Muscle layer of duodenum (tissue), 2 donors: ENCODE results near the gene NCCRP1.

ENCODE experiments used
- H3K27ac ChIP-seq: one replicate; pipeline ENCODE4 v1.7.0; 2013; ENCODE audit warnings: mild to moderate bottlenecking, low read length
- H3K27me3 ChIP-seq: one replicate; pipeline ENCODE4 v1.7.0; 2013; ENCODE audit warnings: low read depth, mild to moderate bottlenecking, control low read depth, low read length
- H3K36me3 ChIP-seq, 2 donors: one replicate each; pipeline ENCODE4 v1.7.0; 2013; ENCODE audit warnings: low read length in 2 of 2, control low read depth in 1 of 2, mild to moderate bottlenecking in 1 of 2; ENCODE audit not compliant: insufficient read depth in 2 of 2, control insufficient read depth in 1 of 2
- H3K4me1 ChIP-seq, 2 donors: one replicate each; pipeline ENCODE4 v1.7.0; 2013; ENCODE audit warnings: low read length in 2 of 2, mild to moderate bottlenecking in 2 of 2, control low read depth in 1 of 2, moderate library complexity in 1 of 2; ENCODE audit not compliant: insufficient read depth in 2 of 2, control insufficient read depth in 1 of 2
- H3K4me3 ChIP-seq, 2 donors: one replicate each; pipeline ENCODE4 v1.7.0; 2013; ENCODE audit warnings: low read length in 2 of 2, low read depth in 1 of 2, mild to moderate bottlenecking in 1 of 2
- H3K9me3 ChIP-seq, 2 donors: one replicate each; pipeline ENCODE4 v1.7.0; 2013; ENCODE audit warnings: low read length in 2 of 2, control low read depth in 1 of 2, mild to moderate bottlenecking in 1 of 2; ENCODE audit not compliant: control insufficient read depth in 1 of 2
- donor health status: healthy.

The NCCRP1 gene

DNA sequence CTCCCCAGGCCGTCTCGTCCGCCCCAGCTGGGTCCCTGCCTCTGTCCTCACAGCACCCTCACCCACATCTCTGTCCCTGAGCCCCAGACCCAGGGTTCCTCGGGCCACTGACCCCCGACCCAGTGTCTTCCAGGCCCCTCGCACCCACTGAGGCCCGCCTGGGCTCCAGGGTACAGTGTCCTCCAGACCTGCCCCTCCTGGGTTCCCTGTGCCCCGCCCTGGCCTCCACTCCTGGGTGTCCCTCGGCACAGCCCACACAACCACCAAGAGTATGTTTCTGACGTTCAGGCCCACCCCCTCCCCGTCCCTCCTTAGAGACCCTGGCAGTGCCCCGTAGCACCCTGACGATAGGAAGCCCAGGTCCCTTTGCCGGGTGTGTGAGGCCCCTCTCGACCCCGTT is 22.6 kb upstream of the NCCRP1 start:
- H3K36me3 ChIP-seq, result peaks cover 4 to 86% of the 10 kb centered on the region in 2 donors
- no peak overlapping the region for H3K4me3 ChIP-seq
- H3K27ac ChIP-seq, result no peak overlapping the region

DNA sequence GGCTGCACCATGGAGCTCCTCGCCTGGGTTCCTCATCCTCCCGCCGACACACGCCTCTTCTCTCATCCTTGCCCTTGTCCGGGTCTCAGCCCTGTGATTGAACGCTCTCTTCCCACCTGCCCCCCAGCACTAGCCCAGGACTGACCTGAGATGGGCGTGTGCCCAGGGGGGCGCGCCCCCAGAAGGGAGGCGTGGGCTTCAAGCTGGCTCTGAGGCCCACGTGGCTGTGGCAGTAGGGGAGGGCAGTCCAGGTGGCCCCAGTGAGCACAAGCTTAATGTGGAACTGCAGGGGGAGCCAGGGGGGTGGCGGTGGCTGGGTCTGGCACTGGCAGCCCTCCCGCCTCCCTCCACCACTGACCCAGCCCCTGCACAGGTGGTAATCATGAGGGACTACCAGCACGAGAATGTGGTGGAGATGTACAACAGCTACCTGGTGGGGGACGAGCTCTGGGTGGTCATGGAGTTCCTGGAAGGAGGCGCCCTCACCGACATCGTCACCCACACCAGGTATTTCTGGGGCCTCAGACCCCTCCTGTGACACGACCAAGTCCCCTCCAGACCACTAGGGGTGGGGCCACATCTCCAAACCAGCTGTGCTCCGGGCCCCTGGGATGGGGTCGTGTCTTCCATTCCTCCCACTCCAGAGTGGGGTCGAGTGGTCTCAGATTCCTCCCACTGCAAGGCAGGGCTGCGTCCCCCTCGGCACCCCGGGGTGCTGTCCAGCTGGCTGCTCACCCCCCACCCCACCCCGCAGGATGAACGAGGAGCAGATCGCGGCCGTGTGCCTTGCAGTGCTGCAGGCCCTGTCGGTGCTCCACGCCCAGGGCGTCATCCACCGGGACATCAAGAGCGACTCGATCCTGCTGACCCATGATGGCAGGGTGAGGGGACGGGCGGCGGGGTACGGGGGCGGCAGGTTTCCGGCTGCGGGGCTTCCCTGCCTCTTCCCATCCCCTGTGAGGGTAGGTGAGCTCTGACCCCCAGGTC is 21.9 kb upstream of the NCCRP1 start:
- H3K36me3 ChIP-seq, result peaks cover 4 to 89% of the 10 kb centered on the region in 2 donors
- H3K9me3 ChIP-seq, result no peaks in the 10 kb centered on the region
- H3K4me1 ChIP-seq, result peaks cover 0 to 3% of the 10 kb centered on the region in 2 donors
- no peak overlapping the region for H3K4me3 ChIP-seq
- no peak overlapping the region for H3K27ac ChIP-seq
- no peaks in the 10 kb centered on the region for H3K27me3 ChIP-seq

More for the DNA sequence above, 22.6 kb upstream of the NCCRP1 start:
- no peaks in the 10 kb centered on the region for H3K27me3 ChIP-seq
- H3K9me3 ChIP-seq, result no peaks in the 10 kb centered on the region
- peaks cover 0 to 3% of the 10 kb centered on the region in 2 donors for H3K4me1 ChIP-seq

DNA sequence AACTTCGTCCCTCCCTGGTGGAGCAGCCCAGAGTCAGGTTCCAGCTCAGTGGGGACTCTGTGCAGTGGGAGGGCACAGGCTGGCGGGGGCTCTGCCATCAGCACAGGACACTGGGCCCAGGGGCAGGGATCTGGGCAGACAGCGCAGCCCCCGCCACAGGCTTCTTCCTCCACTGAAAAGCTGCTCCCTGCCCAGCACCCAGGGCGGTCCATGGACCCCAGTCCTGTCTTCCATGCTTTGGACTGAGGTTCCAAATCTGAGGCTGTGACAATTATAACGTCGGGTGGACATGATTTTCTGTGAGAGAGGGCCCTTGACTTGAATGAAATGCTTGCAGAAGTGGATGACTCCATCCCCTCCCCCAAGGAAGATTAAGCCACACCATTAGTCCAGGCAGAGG is 21.2 kb upstream of the NCCRP1 start:
- H3K27me3 ChIP-seq, result no peaks in the 10 kb centered on the region
- no peak overlapping the region for H3K27ac ChIP-seq
- H3K9me3 ChIP-seq, result no peaks in the 10 kb centered on the region
- H3K4me3 ChIP-seq, result no peak overlapping the region
- no peaks in the 10 kb centered on the region for H3K4me1 ChIP-seq
- peaks cover 4 to 84% of the 10 kb centered on the region in 2 donors for H3K36me3 ChIP-seq

DNA sequence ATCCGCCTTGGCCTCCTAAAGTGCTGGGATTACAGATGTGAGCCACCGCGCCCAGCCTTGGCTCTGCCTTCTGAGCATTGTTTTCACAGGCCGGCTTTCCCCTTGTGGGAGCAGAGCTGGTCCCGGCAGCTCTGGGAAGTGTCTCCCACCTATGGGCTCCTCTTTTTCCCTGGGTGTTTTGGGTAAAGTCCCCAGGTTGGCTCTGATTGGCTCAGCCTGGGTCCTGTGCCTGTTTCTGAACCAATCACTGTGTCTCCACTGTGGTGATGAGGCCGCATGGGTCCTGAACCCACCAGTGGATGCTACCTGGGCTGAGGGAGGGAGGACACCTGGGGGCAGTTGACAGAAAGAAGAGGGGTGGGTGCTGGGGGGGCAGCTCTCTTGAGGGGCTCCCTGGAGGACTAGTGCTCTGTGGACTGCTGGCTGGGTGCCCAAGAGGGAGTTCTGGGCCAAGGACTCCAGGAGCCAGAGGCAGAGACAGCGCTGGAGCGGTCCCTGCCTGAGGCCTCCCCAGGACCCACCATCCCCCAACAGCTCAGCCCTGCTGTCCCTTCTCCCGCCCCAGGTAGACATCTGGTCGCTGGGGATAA is 19.6 kb upstream of the NCCRP1 start:
- Histone ChIP-seq H3K27ac (no peak overlapping the region), H3K36me3 (peaks cover 4 to 71% of the 10 kb centered on the region in 2 donors), H3K9me3 (no peaks in the 10 kb centered on the region), H3K4me1 (no peaks in the 10 kb centered on the region), H3K4me3 (no peak overlapping the region), H3K27me3 (no peaks in the 10 kb centered on the region)

DNA sequence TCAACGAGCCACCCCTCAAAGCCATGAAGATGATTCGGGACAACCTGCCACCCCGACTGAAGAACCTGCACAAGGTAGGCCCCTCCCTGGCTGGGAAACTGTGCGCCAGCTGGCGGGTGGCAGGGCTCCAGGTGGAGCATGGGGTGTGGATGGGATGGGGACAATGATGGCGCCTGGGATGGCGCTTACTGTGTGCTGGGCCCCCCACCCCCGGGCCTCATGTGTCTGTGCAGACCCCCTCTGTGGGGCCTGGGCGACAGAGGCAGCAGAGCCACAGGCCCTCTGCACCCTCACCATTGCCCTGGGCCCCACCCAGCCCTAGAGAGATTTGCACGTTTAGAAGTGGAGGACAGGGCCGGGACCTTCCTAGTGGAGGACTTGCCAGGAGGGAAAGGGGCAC is 19.0 kb upstream of the NCCRP1 start:
- H3K4me1 ChIP-seq, result no peaks in the 10 kb centered on the region
- no peaks in the 10 kb centered on the region for H3K27me3 ChIP-seq
- no peak overlapping the region for H3K4me3 ChIP-seq
- H3K9me3 ChIP-seq, result no peaks in the 10 kb centered on the region
- no peak overlapping the region for H3K27ac ChIP-seq
- H3K36me3 ChIP-seq, result peaks cover 4 to 66% of the 10 kb centered on the region in 2 donors

DNA sequence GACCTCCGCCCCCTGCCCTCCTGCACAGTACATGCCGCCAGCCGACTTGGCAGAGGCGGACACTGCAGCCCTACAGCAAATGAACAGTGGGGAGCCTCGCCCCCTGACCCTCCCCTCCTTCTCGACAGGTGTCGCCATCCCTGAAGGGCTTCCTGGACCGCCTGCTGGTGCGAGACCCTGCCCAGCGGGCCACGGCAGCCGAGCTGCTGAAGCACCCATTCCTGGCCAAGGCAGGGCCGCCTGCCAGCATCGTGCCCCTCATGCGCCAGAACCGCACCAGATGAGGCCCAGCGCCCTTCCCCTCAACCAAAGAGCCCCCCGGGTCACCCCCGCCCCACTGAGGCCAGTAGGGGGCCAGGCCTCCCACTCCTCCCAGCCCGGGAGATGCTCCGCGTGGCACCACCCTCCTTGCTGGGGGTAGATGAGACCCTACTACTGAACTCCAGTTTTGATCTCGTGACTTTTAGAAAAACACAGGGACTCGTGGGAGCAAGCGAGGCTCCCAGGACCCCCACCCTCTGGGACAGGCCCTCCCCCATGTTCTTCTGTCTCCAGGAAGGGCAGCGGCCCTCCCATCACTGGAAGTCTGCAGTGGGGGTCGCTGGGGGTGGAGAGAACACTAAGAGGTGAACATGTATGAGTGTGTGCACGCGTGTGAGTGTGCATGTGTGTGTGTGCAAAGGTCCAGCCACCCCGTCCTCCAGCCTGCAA is 18.3 kb upstream of the NCCRP1 start:
- Histone ChIP-seq H3K4me1 (no peaks in the 10 kb centered on the region), H3K9me3 (no peaks in the 10 kb centered on the region), H3K27ac (no peak overlapping the region), H3K36me3 (peaks cover 4 to 59% of the 10 kb centered on the region in 2 donors), H3K27me3 (no peaks in the 10 kb centered on the region), H3K4me3 (no peak overlapping the region)

DNA sequence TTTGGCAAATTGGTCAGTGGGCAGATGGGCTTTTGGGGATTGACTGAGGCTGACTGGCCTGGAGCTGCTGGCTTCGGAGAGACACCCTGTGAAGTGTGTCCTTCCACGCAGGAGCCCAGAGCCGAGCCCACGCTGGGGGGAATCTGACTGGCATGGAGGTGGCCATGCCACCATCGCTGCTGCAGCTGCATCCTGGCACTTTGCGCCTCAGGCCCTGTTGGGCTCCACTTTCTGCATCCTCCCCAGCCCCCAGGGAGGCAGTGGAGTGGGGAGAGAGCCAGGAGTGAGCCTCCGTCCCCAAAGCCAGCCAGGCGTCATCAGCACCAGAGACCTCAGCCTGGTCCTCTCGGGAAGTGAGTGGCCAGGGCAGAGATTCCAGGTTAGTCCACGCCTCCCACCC is 17.0 kb upstream of the NCCRP1 start:
- Histone ChIP-seq H3K36me3 (peaks cover 4 to 48% of the 10 kb centered on the region in 2 donors), H3K27ac (no peak overlapping the region), H3K9me3 (no peaks in the 10 kb centered on the region), H3K27me3 (no peaks in the 10 kb centered on the region), H3K4me3 (no peak overlapping the region), H3K4me1 (no peaks in the 10 kb centered on the region)

DNA sequence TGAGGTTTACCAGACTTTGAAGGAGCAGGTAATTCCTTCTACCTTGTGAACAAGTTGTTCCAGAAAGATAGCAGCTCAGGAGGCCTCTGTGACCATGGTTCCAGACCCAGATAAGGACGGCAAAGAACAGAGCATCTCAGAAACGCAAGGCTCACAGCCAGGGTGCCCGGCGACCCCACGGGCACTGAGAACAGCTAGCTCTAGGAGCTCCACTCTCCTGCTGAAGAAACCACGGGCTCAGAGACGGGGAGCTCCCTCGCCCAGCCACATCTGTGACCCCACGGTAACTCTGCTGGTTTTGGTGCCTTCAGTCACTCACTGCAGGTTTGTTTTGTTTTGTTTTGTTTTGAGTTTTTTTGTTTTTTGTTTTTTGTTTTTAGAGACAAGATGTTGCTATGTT is 16.0 kb upstream of the NCCRP1 start:
- Histone ChIP-seq H3K4me1 (no peaks in the 10 kb centered on the region), H3K27me3 (no peaks in the 10 kb centered on the region), H3K4me3 (no peak overlapping the region), H3K36me3 (peaks cover 4 to 38% of the 10 kb centered on the region in 2 donors), H3K9me3 (no peaks in the 10 kb centered on the region), H3K27ac (no peak overlapping the region)

DNA sequence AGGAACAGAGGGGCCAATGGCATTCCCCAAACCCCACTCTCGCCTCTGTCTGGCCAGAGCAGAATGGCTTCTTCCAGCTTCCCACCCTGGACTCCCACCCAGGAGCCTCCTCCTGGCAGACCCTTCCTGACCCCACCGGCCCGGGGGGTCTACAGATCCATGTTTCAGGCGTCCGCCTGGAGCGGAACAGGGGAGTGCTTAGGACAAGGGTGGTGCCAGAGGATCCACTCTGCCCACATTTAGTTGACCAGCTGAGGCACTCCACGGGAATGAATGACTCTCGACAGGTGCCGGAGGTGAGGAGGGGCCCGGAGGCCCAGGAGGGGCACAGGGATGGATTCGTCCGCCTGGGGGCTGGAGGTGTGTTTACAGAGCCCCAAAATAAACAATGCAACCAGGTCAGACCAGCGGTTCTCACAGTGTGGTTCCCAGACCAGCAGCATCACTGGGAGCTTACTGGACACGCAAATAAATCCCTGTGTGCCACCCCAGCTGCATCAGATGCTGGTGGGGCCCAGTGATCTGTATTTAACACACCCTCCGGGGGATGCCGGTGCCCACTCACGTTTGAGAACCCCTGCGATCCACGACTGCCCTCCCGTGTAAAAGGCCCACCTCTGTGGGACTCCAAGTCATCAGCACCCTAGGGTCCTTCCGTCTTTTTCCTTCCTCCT is 15.1 kb upstream of the NCCRP1 start:
- Histone ChIP-seq H3K9me3 (no peaks in the 10 kb centered on the region), H3K27ac (no peak overlapping the region)

DNA sequence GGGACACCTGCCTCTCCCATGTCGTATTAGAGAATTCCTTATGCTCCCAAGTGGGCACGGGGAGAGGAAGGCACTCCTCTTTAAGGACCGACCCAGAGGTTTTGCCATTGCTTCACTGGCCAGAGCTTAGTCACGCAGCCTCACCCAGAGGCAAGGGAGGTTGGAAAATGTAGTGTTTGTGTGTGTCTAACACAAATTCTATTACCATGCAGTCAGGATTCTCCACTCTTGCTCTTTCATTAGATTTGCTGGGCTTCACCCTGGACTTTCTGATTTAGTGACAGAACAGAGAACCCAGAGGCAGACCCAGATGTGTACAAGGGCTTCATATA is 14.6 kb upstream of the NCCRP1 start:
- Histone ChIP-seq H3K27me3 (no peaks in the 10 kb centered on the region), H3K27ac (no peak overlapping the region), H3K4me3 (no peak overlapping the region), H3K36me3 (peaks cover 0 to 25% of the 10 kb centered on the region in 2 donors), H3K9me3 (no peaks in the 10 kb centered on the region), H3K4me1 (no peaks in the 10 kb centered on the region)

More for the DNA sequence above, 15.1 kb upstream of the NCCRP1 start:
- Histone ChIP-seq H3K4me1 (no peaks in the 10 kb centered on the region), H3K36me3 (peaks cover 0 to 29% of the 10 kb centered on the region in 2 donors), H3K27me3 (no peaks in the 10 kb centered on the region), H3K4me3 (no peak overlapping the region)

DNA sequence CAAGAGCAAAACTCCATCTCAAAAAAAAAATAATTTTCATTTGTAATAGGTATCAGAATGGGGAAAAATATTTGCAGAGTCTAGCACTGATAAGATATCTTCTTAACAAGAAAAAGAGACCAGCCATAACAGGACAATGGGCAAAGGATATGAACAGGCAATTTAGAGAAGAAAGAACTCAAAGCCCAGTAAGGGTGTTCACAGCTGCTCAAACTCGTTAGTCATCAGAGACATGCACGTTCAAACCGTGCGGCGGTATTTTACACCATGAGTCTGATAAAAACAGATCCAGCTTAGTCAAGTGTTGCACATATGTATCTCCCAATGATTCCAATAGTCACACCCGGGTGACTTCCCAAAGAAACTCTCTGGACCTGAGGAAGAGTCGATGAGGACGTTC is 13.7 kb upstream of the NCCRP1 start:
- no peak overlapping the region for H3K27ac ChIP-seq
- H3K36me3 ChIP-seq, result peaks cover 0 to 15% of the 10 kb centered on the region in 2 donors
- H3K27me3 ChIP-seq, result no peaks in the 10 kb centered on the region
- H3K9me3 ChIP-seq, result no peaks in the 10 kb centered on the region
- no peaks in the 10 kb centered on the region for H3K4me1 ChIP-seq
- no peak overlapping the region for H3K4me3 ChIP-seq
